HG02759 (cell line): ENCODE data around the gene CTBP2.

ENCODE experiments used
- ATAC-seq: cut with Tn5 transposase; IDR thresholded peaks from one replicate; pipeline ENCODE4 v1.9.1; 2021; ENCODE audit warnings: mild to moderate bottlenecking, moderate library complexity; ENCODE audit not compliant: unreplicated experiment

Gene CTBP2

GRCh38 chr10:124952123-124952522, 208.2 kb downstream of the CTBP2 start:
- no peak for ATAC-seq

- ATAC-seq: no peak
Observed at GRCh38 chr10:124949543-124949942, 210.8 kb downstream of the CTBP2 start.

- ATAC-seq: no peak
Observed at GRCh38 chr10:124946945-124947344, 213.4 kb downstream of the CTBP2 start.

GRCh38 chr10:124944982-124945381, 215.4 kb downstream of the CTBP2 start:
- ATAC-seq: no peak

- ATAC-seq: no peak
Observed at GRCh38 chr10:124943301-124944092, 216.9 kb downstream of the CTBP2 start.

GRCh38 chr10:124942317-124943169, 217.8 kb downstream of the CTBP2 start:
- ATAC-seq: no peak

- ATAC-seq: no peak
Observed at GRCh38 chr10:124941823-124942222, 218.5 kb downstream of the CTBP2 start, which contains the start of gene ZRANB1. Gene ZRANB1 (plus strand): TSS chr10:124942123. CDS start chr10:124942494, 371 bp downstream.

- ATAC-seq: no peak
Observed at GRCh38 chr10:124939290-124939689, 221.1 kb downstream of the CTBP2 start.

GRCh38 chr10:124936813-124937212, 223.6 kb downstream of the CTBP2 start:
- ATAC-seq: no peak

GRCh38 chr10:124935946-124936345, 224.4 kb downstream of the CTBP2 start:
- no peak for ATAC-seq
